Thoracic aorta (tissue), 2 donors: ENCODE measurements around the gene NECAB2. TPM values are rescaled to one million over a fixed set of nuclear protein-coding genes. Genes with fewer than 3 reads are reported as not detected.

Source experiments
- ATAC-seq: fragments of 150-250 bp; one replicate; pipeline ENCODE4 v1.8.0; 2017; ENCODE audit warnings: low read depth; ENCODE audit not compliant: insufficient number of reproducible peaks, low FRiP score
- DNase-seq: peaks from one replicate; pipeline ENCODE4 v3.0.0-alpha.2; 2020; ENCODE audit warnings: low spot score
- H3K27ac ChIP-seq, 2 donors: fragments of 200-600 bp; sonication (generic); 1 replicate in 1 of 2; 2 replicates in 1 of 2; pipeline ENCODE4 v1.5.1; 2016; ENCODE audit warnings: mild to moderate bottlenecking in 2 of 2, moderate library complexity in 2 of 2
- H3K27me3 ChIP-seq: fragments of 200-600 bp; sonication (generic); replicated peaks from 2 replicates; pipeline ENCODE4 v1.6.0; 2016; ENCODE audit warnings: mild to moderate bottlenecking; ENCODE audit not compliant: insufficient read depth
- H3K36me3 ChIP-seq: fragments of 200-600 bp; sonication (generic); one replicate; pipeline ENCODE4 v1.5.1; 2016
- H3K4me1 ChIP-seq, 2 donors: fragments of 200-600 bp; sonication (generic); 1 replicate in 1 of 2; 2 replicates in 1 of 2; pipeline versions ENCODE4 v1.5.1 to v1.6.0; 2016; ENCODE audit warnings: low read depth in 2 of 2, mild to moderate bottlenecking in 1 of 2; ENCODE audit not compliant: control insufficient read depth in 1 of 2
- H3K4me3 ChIP-seq: fragments of 200-600 bp; sonication (generic); 2 replicates; pipeline ENCODE4 v1.5.1; 2016; ENCODE audit warnings: mild to moderate bottlenecking
- H3K9me3 ChIP-seq: fragments of 200-600 bp; sonication (generic); 2 replicates; pipeline ENCODE4 v1.5.1; 2016
- CTCF ChIP-seq: fragments of 200-600 bp; sonication (generic); IDR thresholded peaks from one replicate; pipeline ENCODE4 v1.5.1; 2019; ENCODE audit warnings: antibody characterized with exemption
- total RNA-seq, 2 donors: library from RNA; depleted of rRNA; stranded (reverse); fragments of >200 nt; gene quantifications; one replicate each; pipeline versions ENCODE4 v1.1.0 to v1.2.3, GENCODE V29; 2016

NECAB2 gene
- total RNA-seq, 2 donors from 2014 or later = not detected

DNA sequence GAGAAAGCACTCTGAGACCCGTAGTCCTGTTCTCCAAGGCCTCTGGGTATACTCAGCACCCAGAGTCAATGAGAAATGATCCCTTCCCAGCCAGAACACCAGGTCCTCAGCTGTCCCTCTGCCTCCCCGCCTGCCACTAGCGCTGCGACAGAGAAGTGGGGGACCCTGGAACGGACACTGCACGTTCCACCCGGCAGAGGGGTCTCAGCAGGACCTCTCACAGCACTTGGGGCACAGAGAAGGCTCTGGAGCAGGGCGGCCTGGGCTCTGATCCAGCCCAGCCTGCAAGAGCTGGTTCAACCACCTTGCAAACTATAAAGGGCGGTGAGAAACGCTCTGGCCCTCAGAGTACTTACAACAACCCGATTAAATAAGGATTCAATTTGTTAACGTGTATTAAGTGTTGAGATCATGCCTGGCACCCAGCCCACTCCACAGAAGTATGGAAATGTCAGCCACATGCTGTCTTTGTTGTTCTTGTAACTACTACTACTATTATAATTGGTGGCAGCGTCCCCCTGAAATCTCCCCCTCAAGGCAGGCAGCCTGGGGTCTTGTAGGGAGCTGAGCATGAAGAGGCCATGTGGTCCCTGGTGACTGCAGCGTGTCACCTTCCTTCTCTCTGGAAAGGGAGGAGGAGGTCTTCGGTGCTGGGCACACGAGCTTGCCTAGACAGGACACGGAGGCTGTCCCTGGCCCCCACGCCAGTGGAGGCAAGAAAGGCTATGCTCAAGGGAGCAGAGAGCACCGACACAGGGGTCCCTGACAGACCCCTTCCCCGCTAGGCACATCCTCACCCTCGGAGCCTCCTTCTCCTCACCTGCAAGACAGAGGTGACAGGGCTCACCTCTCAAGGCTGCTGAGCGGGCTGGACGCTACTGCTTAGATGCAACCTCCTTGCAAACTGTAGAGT, 12.6 kb upstream of the NECAB2 start:
- Histone ChIP-seq H3K9me3 (no peaks in the 10 kb centered on the region), H3K4me1 (peaks cover 14 to 36% of the 10 kb centered on the region in 2 donors), H3K4me3 (peak overlapping the region; percentile 83), H3K36me3 (peaks cover 21% of the 10 kb centered on the region), H3K27me3 (no peaks in the 10 kb centered on the region), H3K27ac (peak overlapping the region; percentile 91 to 94)
- DNase-seq (no peak), ATAC-seq (no peak)
- no peak for TF ChIP-seq CTCF

- Histone ChIP-seq H3K4me1 (peaks cover 14 to 36% of the 10 kb centered on the region in 2 donors), H3K27me3 (no peaks in the 10 kb centered on the region), H3K36me3 (peaks cover 32% of the 10 kb centered on the region), H3K9me3 (no peaks in the 10 kb centered on the region), H3K27ac (no peak overlapping the region), H3K4me3 (no peak overlapping the region)
- peak; percentile 73 for TF ChIP-seq CTCF
- peak; percentile 33 for DNase-seq
- ATAC-seq = no peak
Measured at GRCh38 chr16:83956336-83957289, 11.4 kb upstream of the NECAB2 start.

GRCh38 chr16:83957296-83957855, 10.7 kb upstream of the NECAB2 start:
- H3K36me3 ChIP-seq = peaks cover 39% of the 10 kb centered on the region
- H3K4me1 ChIP-seq = peaks cover 14 to 33% of the 10 kb centered on the region in 2 donors
- ATAC-seq (no peak), DNase-seq (no peak)
- H3K9me3 ChIP-seq = no peaks in the 10 kb centered on the region
- no peaks in the 10 kb centered on the region for H3K27me3 ChIP-seq
- H3K27ac ChIP-seq = no peak overlapping the region
- TF ChIP-seq CTCF = no peak
- H3K4me3 ChIP-seq = no peak overlapping the region

DNA sequence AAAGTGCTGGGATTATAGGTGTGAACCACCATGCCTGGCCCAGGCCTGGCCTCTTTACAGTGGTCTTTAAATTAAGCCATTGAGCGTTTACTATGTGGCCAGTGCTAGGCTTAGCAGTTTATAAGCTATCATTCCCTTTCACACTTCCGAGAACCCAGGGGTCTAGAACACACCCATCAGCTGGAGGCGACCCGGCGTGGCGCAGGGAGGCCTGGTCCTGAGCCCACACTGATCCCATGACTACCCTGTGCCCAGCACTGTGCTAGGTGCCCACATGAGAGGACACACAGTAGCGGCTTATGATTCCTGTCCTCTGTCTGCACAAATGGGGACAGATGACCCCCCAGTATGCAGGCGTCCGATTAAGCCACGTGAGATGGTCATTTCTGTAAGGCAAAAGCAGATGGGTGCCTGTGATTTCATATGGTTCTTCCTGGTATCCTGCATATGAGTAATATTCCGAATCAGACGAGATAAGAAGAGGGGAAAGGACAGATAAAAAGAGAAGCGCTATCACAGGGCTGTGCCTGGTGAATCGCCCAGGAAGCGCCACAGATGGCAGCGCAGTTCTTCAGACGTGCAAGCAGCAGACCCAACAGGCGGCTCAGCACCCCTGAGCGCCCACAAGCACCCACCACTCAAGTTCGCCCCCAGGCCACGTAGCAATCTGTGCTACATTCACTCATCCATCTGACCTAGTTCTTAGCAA, 9.8 kb upstream of the NECAB2 start:
- Histone ChIP-seq H3K9me3 (no peaks in the 10 kb centered on the region), H3K4me3 (no peak overlapping the region), H3K27me3 (no peaks in the 10 kb centered on the region), H3K36me3 (peaks cover 40% of the 10 kb centered on the region), H3K27ac (no peak overlapping the region), H3K4me1 (peaks cover 9 to 29% of the 10 kb centered on the region in 2 donors)
- DNase-seq (no peak), ATAC-seq (no peak)
- no peak for TF ChIP-seq CTCF
